ENCODE measurements around the gene SPRING1. TPM values are rescaled to one million over a fixed set of nuclear protein-coding genes. Genes with fewer than 3 reads are reported as not detected.
A peak's percentile ranks its signal among the peaks of the same experiment; 100 is the strongest.

SPRING1 gene
- polyA plus RNA-seq, 1 donor, result 38.6 TPM

DNA sequence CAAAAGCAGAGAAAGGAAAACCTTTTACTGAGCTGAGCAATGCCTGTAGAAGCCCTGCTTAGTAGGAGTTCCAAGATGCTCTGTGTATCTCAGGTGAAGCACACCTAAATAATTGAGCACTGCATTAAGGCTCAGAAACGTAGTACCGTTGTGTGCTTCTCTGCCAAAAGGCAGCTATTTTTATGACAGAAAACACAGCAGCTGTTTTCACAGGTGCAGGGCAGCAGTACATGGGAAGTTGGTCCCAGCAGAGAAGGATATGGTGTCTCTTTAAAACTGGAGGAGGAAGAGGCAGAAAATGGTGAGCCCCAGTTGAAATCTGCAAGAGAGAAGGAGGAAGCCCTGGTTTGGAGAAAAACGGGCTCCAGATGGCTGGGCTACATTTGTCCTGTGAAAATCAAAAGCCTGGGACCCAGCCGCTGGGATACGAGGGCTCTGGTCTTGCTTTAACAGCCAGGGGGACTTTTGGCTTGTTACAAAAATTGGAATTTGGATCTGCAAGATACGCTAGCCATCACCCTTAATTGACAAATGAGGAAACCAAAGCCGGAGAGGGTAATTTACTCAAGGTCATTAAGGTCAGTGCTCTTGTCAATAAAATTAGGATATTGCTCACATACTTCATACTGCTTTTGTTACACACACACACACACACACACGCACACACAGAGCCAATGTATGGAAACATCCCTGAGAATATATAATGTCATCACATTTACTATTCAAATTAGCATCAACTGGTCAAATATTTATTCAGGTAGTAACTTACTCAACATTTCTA, 27.3 kb downstream of the SPRING1 start:
- WGBS (ENCODE audit: insufficient coverage, low lambda C conversion rate), result no CpG with 5 or more reads among the region's 8 CpGs
- H3K4me3 ChIP-seq (ENCODE audit: low read length), result no peak overlapping the region
- no peak for DNase-seq
- no peaks in the 10 kb centered on the region for H3K4me1 ChIP-seq (ENCODE audit: control insufficient read depth, insufficient read depth, low read length)
- no peaks in the 10 kb centered on the region for H3K9me3 ChIP-seq (ENCODE audit: control insufficient read depth, low read depth, low read length)
- peaks cover 10% of the 10 kb centered on the region for H3K36me3 ChIP-seq (ENCODE audit: control insufficient read depth, insufficient read depth, low read length)
- peaks cover 10% of the 10 kb centered on the region for H3K27me3 ChIP-seq (ENCODE audit: control insufficient read depth, insufficient read depth, low read length)
- H3K27ac ChIP-seq (ENCODE audit: low read length), result no peak overlapping the region

DNA sequence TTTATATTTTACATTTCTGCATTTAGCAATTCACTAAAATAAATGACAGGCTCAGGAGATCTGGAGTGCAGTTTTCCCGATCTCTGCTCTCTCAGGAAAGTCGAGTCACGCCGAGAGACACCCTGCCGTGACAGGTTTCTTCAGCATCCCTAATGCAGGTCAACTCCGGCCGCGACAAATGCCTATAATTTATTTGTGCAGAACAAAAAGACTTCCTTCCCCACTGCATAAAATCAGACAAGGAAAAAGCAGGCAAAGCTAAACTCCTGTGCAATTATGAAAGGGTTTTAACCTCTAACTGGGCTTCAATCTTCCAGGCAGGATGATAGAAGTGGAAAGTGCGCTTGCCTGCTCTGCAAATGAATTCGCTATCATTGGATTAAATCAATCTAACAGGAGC, 28.1 kb downstream of the SPRING1 start:
- no peak for DNase-seq
- no peaks in the 10 kb centered on the region for H3K4me1 ChIP-seq (ENCODE audit: control insufficient read depth, insufficient read depth, low read length)
- H3K9me3 ChIP-seq (ENCODE audit: control insufficient read depth, low read depth, low read length), result no peaks in the 10 kb centered on the region
- H3K27ac ChIP-seq (ENCODE audit: low read length), result no peak overlapping the region
- 80% methylated on average over 1 of the region's 10 CpGs for WGBS (ENCODE audit: insufficient coverage, low lambda C conversion rate)
- no peak overlapping the region for H3K4me3 ChIP-seq (ENCODE audit: low read length)
- peaks cover 10% of the 10 kb centered on the region for H3K27me3 ChIP-seq (ENCODE audit: control insufficient read depth, insufficient read depth, low read length)
- H3K36me3 ChIP-seq (ENCODE audit: control insufficient read depth, insufficient read depth, low read length), result peaks cover 5% of the 10 kb centered on the region

DNA sequence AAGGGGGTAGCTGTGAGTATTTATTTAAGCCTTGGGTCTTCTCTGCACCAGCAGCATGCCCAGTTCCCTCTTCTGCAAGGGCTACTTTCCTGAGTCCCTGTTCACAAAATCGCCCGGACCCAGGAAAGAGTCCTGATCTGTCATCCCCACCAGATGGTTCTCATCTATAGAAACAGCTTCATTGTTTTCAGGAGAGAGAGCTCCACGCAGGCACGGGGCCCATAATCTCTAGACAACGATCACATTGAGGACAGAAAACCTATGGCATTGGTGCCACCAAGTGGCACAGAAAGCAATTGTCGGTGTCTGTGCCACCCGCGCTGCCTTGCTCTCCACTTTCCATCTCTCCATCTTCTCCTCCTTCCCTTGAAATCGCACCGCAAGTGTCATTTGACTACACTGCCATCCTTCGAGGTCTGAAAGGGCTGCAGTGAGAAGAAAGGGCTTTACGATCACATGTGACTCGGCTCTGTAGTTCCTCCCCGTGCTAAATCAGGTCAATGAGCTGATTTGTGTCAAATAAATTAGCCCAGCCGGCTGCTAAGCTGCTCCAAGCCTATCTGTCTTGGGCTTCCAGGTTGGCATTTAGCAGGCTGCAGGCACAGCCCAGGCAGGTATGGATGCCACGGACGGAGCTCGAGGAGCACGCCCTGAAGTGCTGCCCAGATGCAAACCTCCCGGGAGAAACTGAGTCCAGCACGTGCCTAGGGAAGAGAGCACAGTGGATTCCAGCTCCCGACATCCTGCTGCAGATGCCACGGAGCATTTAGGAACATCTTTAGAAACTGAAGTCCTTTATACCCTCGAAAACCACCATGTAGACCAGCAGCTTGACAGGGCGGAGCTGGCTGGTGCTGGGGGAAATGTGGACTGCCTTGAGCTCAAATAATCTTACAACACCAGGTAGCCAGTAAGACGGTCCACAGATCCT, 28.8 kb downstream of the SPRING1 start:
- Histone ChIP-seq H3K27ac (ENCODE audit: low read length) (no peak overlapping the region), H3K4me1 (ENCODE audit: control insufficient read depth, insufficient read depth, low read length) (no peaks in the 10 kb centered on the region), H3K4me3 (ENCODE audit: low read length) (no peak overlapping the region), H3K36me3 (ENCODE audit: control insufficient read depth, insufficient read depth, low read length) (peaks cover 3% of the 10 kb centered on the region), H3K27me3 (ENCODE audit: control insufficient read depth, insufficient read depth, low read length) (peaks cover 10% of the 10 kb centered on the region), H3K9me3 (ENCODE audit: control insufficient read depth, low read depth, low read length) (no peaks in the 10 kb centered on the region)
- DNase-seq, result peak in 1 of 2 donors; percentile 29
- WGBS (ENCODE audit: insufficient coverage, low lambda C conversion rate), result 40% methylated on average over 1 of the region's 26 CpGs

DNA sequence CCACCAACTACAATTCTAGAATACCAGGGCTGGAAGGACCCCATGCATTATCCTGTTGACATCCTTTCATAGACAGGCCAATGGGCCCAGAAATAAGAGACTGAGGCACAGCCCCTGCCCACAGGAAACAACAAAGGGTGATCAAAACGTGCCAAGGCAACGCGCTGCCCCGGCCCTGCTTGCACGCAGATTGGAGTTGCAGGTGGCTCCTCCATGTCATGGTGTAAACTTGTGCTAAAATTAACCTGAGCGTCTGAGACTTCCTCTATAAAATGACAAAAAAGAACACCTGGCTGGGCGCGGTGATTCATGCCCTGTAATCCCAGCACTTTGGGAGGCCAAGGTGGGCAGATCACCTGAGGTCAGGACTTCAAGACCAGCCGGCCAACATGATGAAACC, 30.1 kb downstream of the SPRING1 start:
- Histone ChIP-seq H3K9me3 (ENCODE audit: control insufficient read depth, low read depth, low read length) (no peaks in the 10 kb centered on the region), H3K36me3 (ENCODE audit: control insufficient read depth, insufficient read depth, low read length) (no peaks in the 10 kb centered on the region), H3K27ac (ENCODE audit: low read length) (no peak overlapping the region), H3K4me1 (ENCODE audit: control insufficient read depth, insufficient read depth, low read length) (peaks cover 2% of the 10 kb centered on the region), H3K4me3 (ENCODE audit: low read length) (no peak overlapping the region), H3K27me3 (ENCODE audit: control insufficient read depth, insufficient read depth, low read length) (peaks cover 10% of the 10 kb centered on the region)
- DNase-seq, result no peak
- no CpG with 5 or more reads among the region's 9 CpGs for WGBS (ENCODE audit: insufficient coverage, low lambda C conversion rate)

DNA sequence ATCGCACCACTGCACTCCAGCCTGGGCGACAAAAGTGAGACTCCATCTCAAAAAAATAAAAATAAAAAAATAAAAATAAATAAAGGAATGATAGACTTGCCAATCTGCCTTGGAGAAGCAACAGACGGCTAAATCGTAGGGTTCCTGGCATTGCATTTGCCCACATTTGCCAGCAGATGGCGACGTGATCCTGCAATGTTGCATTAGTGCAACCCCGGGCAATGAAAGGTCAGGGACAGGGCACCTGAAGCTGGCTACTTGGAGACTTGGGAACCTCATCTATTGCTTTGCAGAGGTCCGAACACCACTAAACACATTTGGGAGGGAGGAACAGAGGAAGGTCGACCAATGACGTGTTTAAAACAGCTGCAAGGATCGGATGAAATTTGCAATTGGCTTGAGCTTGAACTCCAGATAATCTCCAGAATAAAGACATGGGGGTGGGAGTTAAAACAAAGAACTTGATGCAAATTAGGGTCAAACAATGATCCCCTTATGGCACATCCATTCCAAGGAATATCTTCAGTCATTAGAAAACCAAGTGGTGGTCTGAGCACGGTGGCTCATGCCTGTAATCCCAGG, 34.6 kb downstream of the SPRING1 start:
- Histone ChIP-seq H3K4me1 (ENCODE audit: control insufficient read depth, insufficient read depth, low read length) (peaks cover 7% of the 10 kb centered on the region), H3K27me3 (ENCODE audit: control insufficient read depth, insufficient read depth, low read length) (no peaks in the 10 kb centered on the region), H3K4me3 (ENCODE audit: low read length) (no peak overlapping the region), H3K9me3 (ENCODE audit: control insufficient read depth, low read depth, low read length) (no peaks in the 10 kb centered on the region), H3K27ac (ENCODE audit: low read length) (no peak overlapping the region), H3K36me3 (ENCODE audit: control insufficient read depth, insufficient read depth, low read length) (no peaks in the 10 kb centered on the region)
- DNase-seq, result peak; percentile 36 to 57
- 0% methylated on average over 3 of the region's 12 CpGs for WGBS (ENCODE audit: insufficient coverage, low lambda C conversion rate)

DNA sequence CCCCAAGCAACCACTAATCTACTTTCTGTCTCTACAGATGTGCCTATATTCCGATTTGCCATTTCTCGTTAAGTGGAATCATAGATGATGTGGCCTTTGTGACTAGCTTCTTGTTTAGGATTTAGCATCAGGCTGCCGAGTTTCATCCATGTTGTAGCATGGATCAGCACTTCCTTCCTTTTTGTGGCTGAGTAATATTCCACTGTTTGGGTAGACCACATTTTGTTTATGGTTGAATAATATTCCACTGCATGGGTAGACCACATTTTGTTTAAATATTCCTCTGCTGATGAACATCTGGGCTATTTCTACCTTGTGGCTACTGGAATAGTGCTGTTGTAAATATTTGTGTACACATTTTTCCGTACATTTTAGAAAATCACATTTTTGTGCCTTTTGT, 36.4 kb downstream of the SPRING1 start:
- no peak for DNase-seq
- WGBS (ENCODE audit: insufficient coverage, low lambda C conversion rate), result 100% methylated on average over 2 of the region's 4 CpGs
- Histone ChIP-seq H3K36me3 (ENCODE audit: control insufficient read depth, insufficient read depth, low read length) (no peaks in the 10 kb centered on the region), H3K27me3 (ENCODE audit: control insufficient read depth, insufficient read depth, low read length) (peaks cover 8% of the 10 kb centered on the region), H3K27ac (ENCODE audit: low read length) (no peak overlapping the region), H3K4me3 (ENCODE audit: low read length) (no peak overlapping the region), H3K9me3 (ENCODE audit: control insufficient read depth, low read depth, low read length) (no peaks in the 10 kb centered on the region), H3K4me1 (ENCODE audit: control insufficient read depth, insufficient read depth, low read length) (peaks cover 15% of the 10 kb centered on the region)

DNA sequence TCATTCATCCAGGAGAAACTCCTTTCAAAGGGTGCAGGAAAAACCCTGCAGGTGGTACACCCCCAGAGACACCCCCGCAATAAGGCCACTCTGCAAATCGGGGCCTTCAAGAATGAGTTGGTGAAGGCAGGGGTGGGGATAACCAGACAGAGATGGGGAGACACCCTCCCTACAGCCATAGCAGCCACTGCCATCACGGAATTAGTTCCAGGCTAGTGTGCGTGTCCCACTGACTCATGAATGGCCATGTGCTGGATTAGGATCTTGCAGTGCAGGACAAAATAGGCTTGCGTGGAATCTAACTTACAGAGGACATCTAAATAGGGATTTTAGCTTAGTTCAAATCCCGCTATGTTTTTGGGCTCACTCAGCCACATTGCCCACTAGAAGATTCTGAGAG, 37.8 kb downstream of the SPRING1 start:
- DNase-seq, result no peak
- Histone ChIP-seq H3K36me3 (ENCODE audit: control insufficient read depth, insufficient read depth, low read length) (no peaks in the 10 kb centered on the region), H3K9me3 (ENCODE audit: control insufficient read depth, low read depth, low read length) (no peaks in the 10 kb centered on the region), H3K27me3 (ENCODE audit: control insufficient read depth, insufficient read depth, low read length) (peaks cover 11% of the 10 kb centered on the region), H3K4me1 (ENCODE audit: control insufficient read depth, insufficient read depth, low read length) (peaks cover 15% of the 10 kb centered on the region), H3K27ac (ENCODE audit: low read length) (no peak overlapping the region), H3K4me3 (ENCODE audit: low read length) (no peak overlapping the region)
- no CpG with 5 or more reads among the region's 6 CpGs for WGBS (ENCODE audit: insufficient coverage, low lambda C conversion rate)

DNA sequence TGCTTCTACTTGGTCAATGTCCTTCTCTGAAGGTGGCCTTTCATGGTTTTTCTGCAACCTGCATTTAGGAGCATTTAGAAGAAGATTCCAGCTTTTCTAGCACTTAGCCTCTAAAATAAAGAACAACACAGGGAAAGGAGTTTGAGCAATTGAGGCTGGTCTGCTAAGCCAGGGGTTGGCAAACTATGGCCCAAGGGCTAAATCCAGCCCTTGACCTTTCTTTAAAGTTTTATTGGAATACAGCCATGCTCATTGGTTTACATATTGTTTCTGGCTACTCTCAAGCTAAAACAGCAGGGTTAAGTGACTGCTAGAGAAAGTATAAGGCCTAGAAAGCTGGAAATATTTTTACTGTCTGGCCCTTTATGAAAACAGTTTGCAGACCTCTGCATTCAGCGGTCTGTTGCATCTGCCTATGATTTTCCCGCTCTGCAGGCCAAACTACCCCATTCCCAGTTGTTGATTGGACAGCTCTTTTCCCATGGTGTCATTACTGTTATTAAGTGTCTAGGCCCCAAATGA, 39.3 kb downstream of the SPRING1 start:
- Histone ChIP-seq H3K27me3 (ENCODE audit: control insufficient read depth, insufficient read depth, low read length) (peaks cover 25% of the 10 kb centered on the region), H3K4me1 (ENCODE audit: control insufficient read depth, insufficient read depth, low read length) (peaks cover 21% of the 10 kb centered on the region), H3K36me3 (ENCODE audit: control insufficient read depth, insufficient read depth, low read length) (no peaks in the 10 kb centered on the region), H3K4me3 (ENCODE audit: low read length) (no peak overlapping the region), H3K27ac (ENCODE audit: low read length) (no peak overlapping the region), H3K9me3 (ENCODE audit: control insufficient read depth, low read depth, low read length) (no peaks in the 10 kb centered on the region)
- DNase-seq, result no peak
- no CpG with 5 or more reads among the region's 2 CpGs for WGBS (ENCODE audit: insufficient coverage, low lambda C conversion rate)

DNA sequence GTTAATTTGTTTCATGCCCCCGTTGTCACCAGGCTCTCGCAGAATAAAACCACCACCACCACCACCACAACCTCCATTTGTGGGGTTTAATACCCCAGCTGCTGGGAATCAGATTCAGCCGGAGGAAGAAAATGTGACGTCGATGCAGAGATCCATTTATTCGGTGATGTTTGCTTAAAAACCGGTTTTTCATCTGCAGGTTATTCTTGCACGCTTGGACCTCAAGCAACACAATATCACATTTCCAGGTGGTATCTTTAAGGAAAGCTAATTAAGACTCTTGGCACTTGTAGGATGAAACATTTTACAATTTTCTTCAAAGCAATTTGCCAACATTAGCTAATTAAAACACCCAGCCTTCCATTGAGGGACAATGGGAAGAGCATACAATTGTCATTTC, 39.8 kb downstream of the SPRING1 start:
- no CpG with 5 or more reads among the region's 8 CpGs for WGBS (ENCODE audit: insufficient coverage, low lambda C conversion rate)
- Histone ChIP-seq H3K4me3 (ENCODE audit: low read length) (no peak overlapping the region), H3K27me3 (ENCODE audit: control insufficient read depth, insufficient read depth, low read length) (peaks cover 27% of the 10 kb centered on the region), H3K36me3 (ENCODE audit: control insufficient read depth, insufficient read depth, low read length) (no peaks in the 10 kb centered on the region), H3K4me1 (ENCODE audit: control insufficient read depth, insufficient read depth, low read length) (peaks cover 22% of the 10 kb centered on the region), H3K27ac (ENCODE audit: low read length) (no peak overlapping the region), H3K9me3 (ENCODE audit: control insufficient read depth, low read depth, low read length) (no peaks in the 10 kb centered on the region)
- peak; percentile 25 to 66 for DNase-seq

DNA sequence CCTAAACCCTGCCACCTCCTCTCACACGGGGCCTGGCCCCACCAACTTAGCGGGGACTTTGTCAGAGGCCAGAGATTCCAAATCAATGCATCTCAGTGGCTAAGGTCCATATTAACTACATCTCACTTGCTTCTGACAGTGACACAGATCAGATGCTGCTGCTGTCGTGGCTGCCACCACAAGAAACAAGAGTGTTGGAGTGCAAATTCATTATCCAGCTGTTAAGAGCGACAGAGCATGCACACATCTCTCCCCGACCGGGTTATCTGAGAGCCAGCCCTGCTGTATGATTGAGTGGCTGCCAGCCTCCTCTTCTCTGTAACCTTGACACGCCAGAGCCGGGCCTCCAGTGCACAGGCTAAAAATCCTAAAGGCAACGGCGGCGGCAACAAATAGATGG, 40.2 kb downstream of the SPRING1 start:
- no peak for DNase-seq
- H3K4me3 ChIP-seq (ENCODE audit: low read length), result no peak overlapping the region
- H3K27me3 ChIP-seq (ENCODE audit: control insufficient read depth, insufficient read depth, low read length), result peaks cover 27% of the 10 kb centered on the region
- no peaks in the 10 kb centered on the region for H3K9me3 ChIP-seq (ENCODE audit: control insufficient read depth, low read depth, low read length)
- no CpG with 5 or more reads among the region's 11 CpGs for WGBS (ENCODE audit: insufficient coverage, low lambda C conversion rate)
- no peaks in the 10 kb centered on the region for H3K36me3 ChIP-seq (ENCODE audit: control insufficient read depth, insufficient read depth, low read length)
- H3K27ac ChIP-seq (ENCODE audit: low read length), result no peak overlapping the region
- peaks cover 22% of the 10 kb centered on the region for H3K4me1 ChIP-seq (ENCODE audit: control insufficient read depth, insufficient read depth, low read length)
